HG03025 (cell line): ENCODE measurements around the gene PDLIM5.

Source experiments
- ATAC-seq: cut with Tn5 transposase; IDR thresholded peaks from one replicate; pipeline ENCODE4 v1.9.1; 2021; ENCODE audit warnings: mild to moderate bottlenecking, moderate library complexity; ENCODE audit not compliant: unreplicated experiment, low FRiP score

The PDLIM5 gene

GRCh38 chr4:94676970-94677369, 225.2 kb downstream of the PDLIM5 start:
- ATAC-seq = no peak

GRCh38 chr4:94678896-94679295, 227.2 kb downstream of the PDLIM5 start:
- no peak for ATAC-seq

GRCh38 chr4:94680176-94680862, 228.6 kb downstream of the PDLIM5 start:
- ATAC-seq = no peak

- ATAC-seq = no peak
These were observed 234.3 kb downstream of the PDLIM5 start for GRCh38 chr4:94686086-94686485.

- ATAC-seq = no peak
These were observed 237.6 kb downstream of the PDLIM5 start for GRCh38 chr4:94689155-94689860.

- ATAC-seq = no peak
These were observed 239.1 kb downstream of the PDLIM5 start for GRCh38 chr4:94690851-94691254.

- no peak for ATAC-seq
These were observed 239.8 kb downstream of the PDLIM5 start for GRCh38 chr4:94691552-94691951.

GRCh38 chr4:94695384-94695783, 243.6 kb downstream of the PDLIM5 start:
- no peak for ATAC-seq

- no peak for ATAC-seq
These were observed 246.4 kb downstream of the PDLIM5 start for GRCh38 chr4:94698187-94698586.

GRCh38 chr4:94700298-94700697, 248.6 kb downstream of the PDLIM5 start:
- no peak for ATAC-seq

- no peak for ATAC-seq
These were observed 250.0 kb downstream of the PDLIM5 start for GRCh38 chr4:94701631-94702300.

GRCh38 chr4:94711635-94712034, 259.9 kb downstream of the PDLIM5 start:
- ATAC-seq = no peak

- ATAC-seq = no peak
These were observed 262.8 kb downstream of the PDLIM5 start for GRCh38 chr4:94714365-94715160.

GRCh38 chr4:94715726-94716125, 264.0 kb downstream of the PDLIM5 start:
- no peak for ATAC-seq
